GM12878 (cell line): Measurements from ENCODE around the gene MAMDC4. TPM values are rescaled to one million over a fixed set of nuclear protein-coding genes. Genes with fewer than 3 reads are reported as not detected.

Source experiments
- ATAC-seq: fragments of 200-7000 bp; cut with Tn5 transposase; 3 replicates; pipeline ENCODE4 v1.9.1; 2020; ENCODE audit warnings: mild to moderate bottlenecking, moderate library complexity
- BruUV-seq: library from RNA; stranded (reverse); fragments of 400-500 nt; replicated peaks from 2 replicates; lab custom pipeline; 2021; lab: Mats Ljungman, UMichigan
- CTCF ChIA-PET: fragments of 300-600 bp; sonication (Branson Sonifier 250); formaldehyde crosslinking; extraction: SDS; loops from one replicate; lab custom pipeline; 2021; ENCODE audit warnings: inconsistent platforms; lab: Yijun Ruan, JAX
- POLR2A ChIA-PET: fragments of 350-600 bp; formaldehyde crosslinking; extraction: SDS; loops from one replicate; lab custom pipeline; 2021; ENCODE audit warnings: inconsistent platforms; lab: Charles Lee
- RAD21 ChIA-PET: fragments of 300-600 bp; sonication (Branson Sonifier 250); formaldehyde crosslinking; loops from one replicate; lab custom pipeline; 2023; ENCODE audit warnings: antibody characterized with exemption; ENCODE audit not compliant: unreplicated experiment; lab: Charles Lee
- SMC1A ChIA-PET: fragments of 300-600 bp; sonication (Branson Sonifier 250); formaldehyde crosslinking; loops from one replicate; lab custom pipeline; 2023; ENCODE audit not compliant: unreplicated experiment, uncharacterized antibody; lab: Charles Lee
- DNase-seq: peaks from one replicate; pipeline ENCODE4 v3.0.0-alpha.2; 2011; ENCODE audit warnings: low read depth, low spot score
- FAIRE-seq: peaks from 3 replicates; lab custom pipeline; 2011; peaks lifted over from hg19 to GRCh38; lab: Jason Lieb, UNC
- H2AFZ ChIP-seq: 2 replicates; pipeline ENCODE4 v1.6.0; 2011; ENCODE audit warnings: low read depth, low read length, control low read depth; ENCODE audit not compliant: control insufficient read depth
- H3K27ac ChIP-seq: 2 replicates; pipeline ENCODE4 v1.5.1; 2011; ENCODE audit warnings: control low read depth; ENCODE audit not compliant: control insufficient read depth, insufficient read depth
- H3K27me3 ChIP-seq, 2 experiments: replicated peaks in 1 of 2; 2 replicates each; pipeline versions ENCODE4 v1.6.0 to v1.6.1; 2011; ENCODE audit warnings: low read length in 1 of 2; ENCODE audit not compliant: control insufficient read depth in 2 of 2, insufficient read depth in 2 of 2
- H3K36me3 ChIP-seq, 2 experiments: 2 replicates each; pipeline ENCODE4 v1.5.1; 2011; ENCODE audit warnings: low read length in 1 of 2; ENCODE audit not compliant: control insufficient read depth in 2 of 2, insufficient read depth in 2 of 2
- H3K4me1 ChIP-seq: 2 replicates; pipeline ENCODE4 v1.6.1; 2011; ENCODE audit warnings: mild to moderate bottlenecking, low read length, moderate library complexity, mixed read lengths; ENCODE audit not compliant: control insufficient read depth, insufficient read depth
- H3K4me2 ChIP-seq: 2 replicates; pipeline ENCODE4 v1.6.0; 2011; ENCODE audit warnings: control low read depth; ENCODE audit not compliant: control insufficient read depth, insufficient read depth
- H3K4me3 ChIP-seq: fragments of 200-600 bp; sonication (generic); 2 replicates; pipeline ENCODE4 v1.5.1; 2016
- H3K79me2 ChIP-seq: 2 replicates; pipeline ENCODE4 v1.6.0; 2011; ENCODE audit warnings: low read length; ENCODE audit not compliant: control insufficient read depth, insufficient read depth
- H3K9ac ChIP-seq: 2 replicates; pipeline ENCODE4 v1.8.0; 2011; ENCODE audit warnings: low read length, control low read depth, mixed read lengths; ENCODE audit not compliant: control insufficient read depth, insufficient read depth
- H3K9me3 ChIP-seq: replicated peaks from 3 replicates; pipeline ENCODE4 v1.5.1; 2011; ENCODE audit warnings: mild to moderate bottlenecking, low read length; ENCODE audit not compliant: control insufficient read depth, insufficient read depth
- H4K20me1 ChIP-seq: 2 replicates; pipeline ENCODE4 v1.6.0; 2011; ENCODE audit not compliant: control insufficient read depth, insufficient read depth
- BCL11A ChIP-seq: IDR thresholded peaks from 2 replicates; pipeline ENCODE4 v1.6.1; 2011; ENCODE audit warnings: low read depth, low read length
- BRCA1 ChIP-seq: IDR thresholded peaks from 2 replicates; pipeline ENCODE4 v1.6.1; 2011; ENCODE audit warnings: low read depth, low read length, improper control_type of control experiment
- CREB1 ChIP-seq: IDR thresholded peaks from 2 replicates; pipeline ENCODE4 v1.6.1; 2012; ENCODE audit warnings: low read depth, mild to moderate bottlenecking, inconsistent platforms
- GATAD2B ChIP-seq: fragments of 450-650 bp; conservative IDR thresholded peaks from 2 replicates; pipeline ENCODE4 v1.6.1; 2017; ENCODE audit warnings: low read depth, mild to moderate bottlenecking, moderate library complexity
- HDGF ChIP-seq: fragments of 450-650 bp; IDR thresholded peaks from 2 replicates; pipeline ENCODE4 v1.6.1; 2016; ENCODE audit warnings: antibody characterized with exemption
- POLR2A ChIP-seq: IDR thresholded peaks from 2 replicates; pipeline ENCODE4 v1.6.1; 2011; ENCODE audit warnings: low read depth, mild to moderate bottlenecking, low read length
- POLR2AphosphoS2 ChIP-seq: IDR thresholded peaks from 2 replicates; pipeline ENCODE4 v1.6.1; 2011; ENCODE audit warnings: low read depth, mild to moderate bottlenecking, low read length, improper control_type of control experiment, moderate library complexity
- SMC3 ChIP-seq: IDR thresholded peaks from 2 replicates; pipeline ENCODE4 v1.6.1; 2011; ENCODE audit warnings: low read length, improper control_type of control experiment, borderline replicate concordance
- SP1 ChIP-seq: IDR thresholded peaks from one replicate; pipeline ENCODE4 v1.6.1; 2011; ENCODE audit warnings: low read depth, low read length
- TCF3 ChIP-seq: IDR thresholded peaks from 2 replicates; pipeline ENCODE4 v1.6.1; 2012; ENCODE audit warnings: low read depth, mild to moderate bottlenecking, low read length, borderline replicate concordance; ENCODE audit not compliant: insufficient read depth
- WGBS: methylation state at CpG from one replicate; pipeline ENCODE4 v1.1.6; 2016; ENCODE audit warnings: low lambda C conversion rate; ENCODE audit not compliant: insufficient replicate concordance, insufficient coverage; ENCODE audit errors: missing lambda C conversion rate; 5-methylcytosine and 5-hydroxymethylcytosine counted together
- in situ Hi-C: fragments of 300-500 bp; cut with MboI; formaldehyde crosslinking; loops from 9 replicates; pipeline ENCODE4 v1.14.3; 2018; ENCODE audit warnings: mixed read lengths
- intact Hi-C: fragments of 100-400 bp; cut with micrococcal nuclease; formaldehyde crosslinking; loops from one replicate; pipeline ENCODE4 v1.14.2; 2022; ENCODE audit not compliant: unreplicated experiment
- polyA plus RNA-seq, 11 experiments: library from polyadenylated mRNA; depleted of rRNA in 4 of 11; unstranded in 6 of 11; stranded (reverse) in 5 of 11; fragments of >200 nt; fragmentation: Nextera tagmentation in 4 of 11; fragmentation: Illumina TruSeq in 1 of 11; extraction: Ambion mirVana in 4 of 11; extraction: Trizol in 1 of 11; gene quantifications; 1 replicate in 1 of 11; 2 replicates in 10 of 11; pipeline versions ENCODE4 v1.2.1 to v1.2.3, GENCODE V29; 2011 to 2016; ENCODE audit warnings: inconsistent platforms in 2 of 11, missing spikeins in 2 of 11, low read depth in 1 of 11
- total RNA-seq, 4 experiments: library from RNA; depleted of rRNA in 3 of 4; stranded (reverse); fragments of >200 nt in 3 of 4; fragmentation: Illumina TruSeq in 1 of 4; extraction: Trizol in 1 of 4; gene quantifications; 2 replicates each; pipeline versions ENCODE4 v1.2.1 to v1.2.3, GENCODE V29; 2013 to 2021

Gene MAMDC4
- total and polyA plus RNA-seq, 10 of the 15 experiments (the other 5 are each of a cell fraction or from before 2014, with no cell fraction given), result 0.22 to 5.7 (median 2.4) TPM; not detected in 1

GRCh38 chr9:136849960-136850865, 1.9 kb upstream of the MAMDC4 start:
- SMC1A ChIA-PET, result no interaction called here
- Histone ChIP-seq H3K27ac (peak overlapping the region; percentile 33; the same call in 1 of the 2 replicates), H3K4me2 (peak overlapping the region; percentile 96), H3K79me2 (peaks cover 10% of the 10 kb centered on the region; the same call in 1 of the 2 replicates), H3K9me3 (peaks cover 4% of the 10 kb centered on the region; the same call in 1 of the 3 replicates), H4K20me1 (no peaks in the 10 kb centered on the region; the same call in 1 of the 2 replicates), H3K27me3 (no peaks in the 10 kb centered on the region; a peak in 1 of 4 replicates), H2AFZ (no peak overlapping the region), H3K36me3 (peaks cover 4 to 8% of the 10 kb centered on the region in 2 experiments; a peak in 3 of 4 replicates), H3K9ac (peak overlapping the region; percentile 58; the same call in 1 of the 2 replicates), H3K4me1 (peaks cover 7% of the 10 kb centered on the region), H3K4me3 (peak overlapping the region; percentile 80)
- CTCF ChIA-PET, result no interaction called here
- POLR2A ChIA-PET, result interaction anchor here (1.0 kb wide), 1 partner anchor 34 kb away, joined by 3 read pairs; no protein-coding TSS in a partner anchor
- BruUV-seq, result TSS peak; percentile 85
- 63% methylated on average over 43 of the region's 43 CpGs for WGBS
- RAD21 ChIA-PET, result no interaction called here
- in situ Hi-C loops (no loop called here), intact Hi-C loops (loop anchor here (2.0 to 5.0 kb wide), 4 partner anchors 32 to 187 kb away; partner anchors contain the start of genes FBXW5 and TMEM141)
- ATAC-seq (no peak), DNase-seq (no peak), FAIRE-seq (no peak)
- TF ChIP-seq SP1 (no peak), POLR2A (peak; percentile 52), BRCA1 (no peak), BCL11A (no peak), SMC3 (no peak), TCF3 (no peak), GATAD2B (0 out of 2 replicates have a peak, but pooled peaks have one; percentile 39), CREB1 (no peak), HDGF (0 out of 2 replicates have a peak, but pooled peaks have one; percentile 15), POLR2AphosphoS2 (0 out of 2 replicates have a peak, but pooled peaks have one; percentile 7)
